ENCODE results near the gene NT5C1A. TPM values are rescaled to one million over a fixed set of nuclear protein-coding genes. Genes with fewer than 3 reads are reported as not detected.

The NT5C1A gene
- total RNA-seq, 4 donors from 2014 or later = 1.1 TPM; not detected in 3

- Histone ChIP-seq H3K27ac (no peak overlapping the region), H3K4me3 (no peak overlapping the region), H3K27me3 (peaks cover 59% of the 10 kb centered on the region), H3K36me3 (no peaks in the 10 kb centered on the region), H3K9me3 (no peaks in the 10 kb centered on the region), H3K4me1 (peaks cover 0 to 5% (median 0%) of the 10 kb centered on the region in 3 donors)
- WGBS, 2 donors (ENCODE audit: low coverage in 1 of 2) = 67 to 69% methylated on average over 2 to 3 of the region's 3 CpGs
- TF ChIP-seq EP300 (IDR thresholded peaks at IDR 0.05) = no peak
- TF ChIP-seq CTCF (IDR thresholded peaks at IDR 0.05) = no peak
- TF ChIP-seq POLR2A (IDR thresholded peaks at IDR 0.05) = no peak
- no peak for TF ChIP-seq POLR2AphosphoS5 (IDR thresholded peaks at IDR 0.05)
- ATAC-seq = no peak
Observed at GRCh38 chr1:39681294-39681693, 9.4 kb upstream of the NT5C1A start.

- Histone ChIP-seq H3K36me3 (no peaks in the 10 kb centered on the region), H3K27ac (no peak overlapping the region), H3K9me3 (no peaks in the 10 kb centered on the region), H3K4me1 (peaks cover 0 to 5% (median 0%) of the 10 kb centered on the region in 3 donors), H3K4me3 (no peak overlapping the region), H3K27me3 (peaks cover 54% of the 10 kb centered on the region)
- WGBS, 2 donors (ENCODE audit: low coverage in 1 of 2) = 62 to 94% methylated on average over 2 to 3 of the region's 4 CpGs
- ATAC-seq = no peak
- TF ChIP-seq POLR2AphosphoS5 (IDR thresholded peaks at IDR 0.05) (no peak), EP300 (IDR thresholded peaks at IDR 0.05) (no peak), POLR2A (IDR thresholded peaks at IDR 0.05) (no peak), CTCF (IDR thresholded peaks at IDR 0.05) (no peak)
Observed at GRCh38 chr1:39680751-39681150, 8.8 kb upstream of the NT5C1A start.

DNA sequence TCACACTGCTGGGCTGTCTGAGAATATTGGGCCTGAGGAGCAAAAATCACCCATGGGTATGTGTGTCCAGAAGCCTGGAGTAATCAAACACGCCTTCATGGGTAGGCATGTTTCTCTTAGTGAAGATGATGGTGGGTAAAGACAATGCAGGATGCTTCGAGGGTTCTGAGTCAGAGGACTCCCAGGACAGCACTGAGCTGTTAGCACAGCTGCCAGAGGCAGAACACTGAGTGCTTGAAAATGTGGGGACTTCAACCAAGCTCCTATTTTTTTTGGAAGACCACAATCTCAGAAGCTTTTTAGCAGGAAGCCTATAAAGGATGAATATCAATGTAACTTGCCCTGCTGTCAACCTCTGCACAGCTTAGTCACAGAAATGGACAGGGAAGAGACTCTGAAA is 7.9 kb upstream of the NT5C1A start:
- no peak overlapping the region for H3K4me3 ChIP-seq
- no peaks in the 10 kb centered on the region for H3K36me3 ChIP-seq
- peaks cover 45% of the 10 kb centered on the region for H3K27me3 ChIP-seq
- ATAC-seq = no peak
- H3K9me3 ChIP-seq = no peaks in the 10 kb centered on the region
- 80% methylated on average over 1 of the region's 2 CpGs; no CpG with 5 or more reads in 1 of the 2 donors for WGBS, 2 donors (ENCODE audit: low coverage in 1 of 2)
- TF ChIP-seq CTCF (IDR thresholded peaks at IDR 0.05) = no peak
- TF ChIP-seq EP300 (IDR thresholded peaks at IDR 0.05) = no peak
- no peak for TF ChIP-seq POLR2A (IDR thresholded peaks at IDR 0.05)
- no peak for TF ChIP-seq POLR2AphosphoS5 (IDR thresholded peaks at IDR 0.05)
- no peak overlapping the region for H3K27ac ChIP-seq
- peaks cover 0 to 5% (median 0%) of the 10 kb centered on the region in 3 donors for H3K4me1 ChIP-seq

GRCh38 chr1:39678889-39679288 is 7.0 kb upstream of the NT5C1A start:
- H3K27ac ChIP-seq = no peak overlapping the region
- peaks cover 36% of the 10 kb centered on the region for H3K27me3 ChIP-seq
- 80 to 83% methylated on average over 2 of the region's 2 CpGs for WGBS, 2 donors (ENCODE audit: low coverage in 1 of 2)
- no peak overlapping the region for H3K4me3 ChIP-seq
- no peaks in the 10 kb centered on the region for H3K9me3 ChIP-seq
- H3K4me1 ChIP-seq = peaks cover 0 to 3% (median 0%) of the 10 kb centered on the region in 3 donors
- no peaks in the 10 kb centered on the region for H3K36me3 ChIP-seq
- no peak for ATAC-seq
- TF ChIP-seq POLR2AphosphoS5 (IDR thresholded peaks at IDR 0.05) (no peak), POLR2A (IDR thresholded peaks at IDR 0.05) (no peak), EP300 (IDR thresholded peaks at IDR 0.05) (no peak), CTCF (IDR thresholded peaks at IDR 0.05) (no peak)

GRCh38 chr1:39677645-39678044 is 5.7 kb upstream of the NT5C1A start:
- ATAC-seq = no peak

More at GRCh38 chr1:39677645-39678044, 5.7 kb upstream of the NT5C1A start:
- no peak overlapping the region for H3K4me3 ChIP-seq
- peaks cover 26% of the 10 kb centered on the region for H3K27me3 ChIP-seq
- no peak overlapping the region for H3K27ac ChIP-seq
- WGBS, 2 donors (ENCODE audit: low coverage in 1 of 2) = 79 to 90% methylated on average over 1 to 3 of the region's 4 CpGs
- peaks cover 0 to 2% (median 0%) of the 10 kb centered on the region in 3 donors for H3K4me1 ChIP-seq
- no peaks in the 10 kb centered on the region for H3K9me3 ChIP-seq
- H3K36me3 ChIP-seq = no peaks in the 10 kb centered on the region
- TF ChIP-seq CTCF (IDR thresholded peaks at IDR 0.05) = no peak
- no peak for TF ChIP-seq POLR2A (IDR thresholded peaks at IDR 0.05)
- TF ChIP-seq EP300 (IDR thresholded peaks at IDR 0.05) = no peak
- no peak for TF ChIP-seq POLR2AphosphoS5 (IDR thresholded peaks at IDR 0.05)

Measured in gastroesophageal sphincter (tissue), 4 donors.